Smooth muscle cell (in vitro differentiated cells): ENCODE measurements around the gene MRPL46. TPM values are rescaled to one million over a fixed set of nuclear protein-coding genes. Genes with fewer than 3 reads are reported as not detected.

ENCODE experiments used
- DNase-seq: peaks from one replicate; lab custom pipeline; 2025; ENCODE audit not compliant: unreplicated experiment; lab: John Stamatoyannopoulos, UW
- H2AFZ ChIP-seq: fragments of 200-600 bp; sonication (generic); 2 replicates; pipeline ENCODE4 v1.6.0; 2016; ENCODE audit warnings: antibody characterized with exemption, low read depth, mild to moderate bottlenecking
- H3F3A ChIP-seq: fragments of 200-600 bp; sonication (generic); 2 replicates; pipeline ENCODE4 v1.6.0; 2017; ENCODE audit warnings: antibody characterized with exemption, low read depth
- H3K27ac ChIP-seq: fragments of 200-600 bp; sonication (generic); 2 replicates; pipeline ENCODE4 v1.5.1; 2016; ENCODE audit warnings: low read depth, mild to moderate bottlenecking
- H3K27me3 ChIP-seq: fragments of 200-600 bp; sonication (generic); 2 replicates; pipeline ENCODE4 v1.6.1; 2016; ENCODE audit warnings: low read depth, mild to moderate bottlenecking
- H3K36me3 ChIP-seq: fragments of 200-600 bp; sonication (generic); 2 replicates; pipeline ENCODE4 v1.5.1; 2016; ENCODE audit warnings: low read depth
- H3K4me1 ChIP-seq: fragments of 200-600 bp; sonication (generic); 2 replicates; pipeline ENCODE4 v1.5.1; 2016; ENCODE audit warnings: low read depth
- H3K4me2 ChIP-seq: fragments of 200-600 bp; sonication (generic); 2 replicates; pipeline ENCODE4 v1.6.0; 2016; ENCODE audit warnings: mild to moderate bottlenecking
- H3K4me3 ChIP-seq: fragments of 200-600 bp; sonication (generic); 2 replicates; pipeline ENCODE4 v1.5.1; 2016; ENCODE audit warnings: mild to moderate bottlenecking
- H3K79me2 ChIP-seq: fragments of 200-600 bp; sonication (generic); 2 replicates; pipeline ENCODE4 v1.6.0; 2016; ENCODE audit warnings: low read depth, mild to moderate bottlenecking
- H3K9ac ChIP-seq: fragments of 200-600 bp; sonication (generic); 2 replicates; pipeline ENCODE4 v1.6.0; 2016; ENCODE audit warnings: low read depth
- H3K9me3 ChIP-seq: fragments of 200-600 bp; sonication (generic); replicated peaks from 2 replicates; pipeline ENCODE4 v1.5.1; 2016; ENCODE audit warnings: low read depth
- H4K20me1 ChIP-seq: fragments of 200-600 bp; sonication (generic); 2 replicates; pipeline ENCODE4 v1.6.0; 2016; ENCODE audit warnings: low read depth
- WGBS: methylation state at CpG from one replicate; pipeline ENCODE4 v1.1.7; 2016; ENCODE audit warnings: low lambda C conversion rate; 5-methylcytosine and 5-hydroxymethylcytosine counted together
- polyA plus RNA-seq: library from polyadenylated mRNA; unstranded; fragments of >200 nt; fragmentation: Nextera tagmentation; extraction: Ambion mirVana; gene quantifications from 2 replicates; pipeline ENCODE4 v1.2.1, GENCODE V29; 2016
- total RNA-seq: library from RNA; depleted of rRNA; stranded (reverse); fragments of >200 nt; gene quantifications from 2 replicates; pipeline ENCODE4 v1.2.3, GENCODE V29; 2014
- TF ChIP-seq, protein P1 (sequence below): fragments of 200-600 bp; sonication (generic); IDR thresholded peaks from 2 replicates; pipeline ENCODE4 v1.5.1; 2017; ENCODE audit warnings: borderline replicate concordance, mild to moderate bottlenecking, antibody characterized with exemption; ENCODE audit not compliant: insufficient read depth, poor library complexity, severe bottlenecking

The MRPL46 gene
- total and polyA plus RNA-seq, 2 experiments from 2014 or later: 17.1 to 31.0 TPM

DNA sequence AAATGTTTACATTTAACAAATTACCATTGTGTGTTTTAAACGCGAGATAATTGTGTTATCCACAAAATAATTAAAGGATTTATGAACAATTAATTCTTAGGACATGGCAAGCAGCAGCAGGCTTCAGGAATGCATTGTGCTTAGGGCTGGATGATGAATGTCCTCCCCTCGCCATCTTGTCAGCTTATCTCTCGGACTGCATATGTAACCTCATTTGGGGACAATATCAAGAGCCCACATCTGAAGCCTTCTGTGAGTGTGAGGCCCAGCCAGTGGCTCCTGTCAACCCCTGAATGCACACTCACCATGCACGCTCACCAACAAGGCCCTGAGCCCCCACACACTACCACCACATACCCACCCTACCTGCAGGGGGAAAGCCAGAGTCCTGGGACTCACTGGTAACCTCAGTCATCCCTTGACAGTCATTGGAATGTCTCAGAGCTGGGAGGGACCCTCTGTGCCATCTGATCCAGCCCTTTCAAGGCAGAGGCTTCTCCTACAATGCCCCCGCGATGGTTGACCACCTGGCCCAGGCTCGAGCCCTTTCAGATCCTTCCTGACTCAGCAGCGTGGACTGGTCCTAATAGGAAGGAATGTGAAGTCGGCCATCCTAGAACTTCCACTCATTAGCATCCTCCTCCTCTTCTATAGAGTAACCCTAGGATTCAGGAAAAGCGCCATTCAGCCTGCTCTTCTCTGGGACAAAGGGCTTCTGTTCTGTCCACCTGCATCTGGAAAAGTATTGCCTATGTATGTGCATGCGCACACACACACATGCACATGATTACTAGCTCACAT lies 38.2 kb downstream of the MRPL46 start:
- TF ChIP-seq, protein P1, sequence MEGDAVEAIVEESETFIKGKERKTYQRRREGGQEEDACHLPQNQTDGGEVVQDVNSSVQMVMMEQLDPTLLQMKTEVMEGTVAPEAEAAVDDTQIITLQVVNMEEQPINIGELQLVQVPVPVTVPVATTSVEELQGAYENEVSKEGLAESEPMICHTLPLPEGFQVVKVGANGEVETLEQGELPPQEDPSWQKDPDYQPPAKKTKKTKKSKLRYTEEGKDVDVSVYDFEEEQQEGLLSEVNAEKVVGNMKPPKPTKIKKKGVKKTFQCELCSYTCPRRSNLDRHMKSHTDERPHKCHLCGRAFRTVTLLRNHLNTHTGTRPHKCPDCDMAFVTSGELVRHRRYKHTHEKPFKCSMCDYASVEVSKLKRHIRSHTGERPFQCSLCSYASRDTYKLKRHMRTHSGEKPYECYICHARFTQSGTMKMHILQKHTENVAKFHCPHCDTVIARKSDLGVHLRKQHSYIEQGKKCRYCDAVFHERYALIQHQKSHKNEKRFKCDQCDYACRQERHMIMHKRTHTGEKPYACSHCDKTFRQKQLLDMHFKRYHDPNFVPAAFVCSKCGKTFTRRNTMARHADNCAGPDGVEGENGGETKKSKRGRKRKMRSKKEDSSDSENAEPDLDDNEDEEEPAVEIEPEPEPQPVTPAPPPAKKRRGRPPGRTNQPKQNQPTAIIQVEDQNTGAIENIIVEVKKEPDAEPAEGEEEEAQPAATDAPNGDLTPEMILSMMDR: no peak
- H3K27me3 ChIP-seq: peaks cover 13% of the 10 kb centered on the region
- no peak overlapping the region for H3K27ac ChIP-seq
- no peaks in the 10 kb centered on the region for H3K4me1 ChIP-seq
- H2AFZ ChIP-seq: no peak overlapping the region
- H3K4me3 ChIP-seq: no peak overlapping the region
- 87% methylated on average over 12 of the region's 12 CpGs for WGBS
- no peaks in the 10 kb centered on the region for H3K79me2 ChIP-seq
- no peak overlapping the region for H3K9ac ChIP-seq
- no peaks in the 10 kb centered on the region for H3K36me3 ChIP-seq
- H3K4me2 ChIP-seq: no peak overlapping the region
- no peak for DNase-seq
- H3K9me3 ChIP-seq: no peaks in the 10 kb centered on the region
- no peaks in the 10 kb centered on the region for H3F3A ChIP-seq
- no peaks in the 10 kb centered on the region for H4K20me1 ChIP-seq

DNA sequence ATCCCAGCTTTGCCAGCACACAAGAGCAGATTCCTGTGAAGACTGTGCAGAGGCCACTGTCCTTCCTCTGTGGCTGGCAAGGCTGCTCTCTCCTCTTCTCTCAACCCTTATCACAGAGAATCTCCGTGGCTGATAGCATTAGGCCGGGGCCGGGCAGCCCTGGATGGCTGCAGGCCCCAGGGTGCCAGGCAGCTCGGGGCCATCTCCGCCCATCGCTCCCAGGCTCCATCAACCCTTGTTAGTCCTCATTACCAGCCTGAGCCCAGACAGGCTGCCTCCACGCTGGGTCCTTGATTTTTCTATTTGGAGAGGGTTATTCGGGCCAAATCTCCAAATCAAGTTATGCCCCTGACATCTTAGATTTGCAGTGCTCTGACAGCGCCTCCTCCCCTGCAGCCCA lies 39.1 kb downstream of the MRPL46 start:
- Histone ChIP-seq H4K20me1 (no peaks in the 10 kb centered on the region), H3K9ac (no peak overlapping the region), H2AFZ (no peak overlapping the region), H3K4me1 (no peaks in the 10 kb centered on the region), H3K4me2 (no peak overlapping the region), H3K9me3 (no peaks in the 10 kb centered on the region), H3K4me3 (no peak overlapping the region), H3K27me3 (peaks cover 13% of the 10 kb centered on the region), H3K36me3 (no peaks in the 10 kb centered on the region), H3K79me2 (no peaks in the 10 kb centered on the region), H3K27ac (no peak overlapping the region), H3F3A (no peaks in the 10 kb centered on the region)
- DNase-seq: no peak
- TF ChIP-seq, protein P1: no peak
- WGBS: 65% methylated on average over 9 of the region's 9 CpGs

DNA sequence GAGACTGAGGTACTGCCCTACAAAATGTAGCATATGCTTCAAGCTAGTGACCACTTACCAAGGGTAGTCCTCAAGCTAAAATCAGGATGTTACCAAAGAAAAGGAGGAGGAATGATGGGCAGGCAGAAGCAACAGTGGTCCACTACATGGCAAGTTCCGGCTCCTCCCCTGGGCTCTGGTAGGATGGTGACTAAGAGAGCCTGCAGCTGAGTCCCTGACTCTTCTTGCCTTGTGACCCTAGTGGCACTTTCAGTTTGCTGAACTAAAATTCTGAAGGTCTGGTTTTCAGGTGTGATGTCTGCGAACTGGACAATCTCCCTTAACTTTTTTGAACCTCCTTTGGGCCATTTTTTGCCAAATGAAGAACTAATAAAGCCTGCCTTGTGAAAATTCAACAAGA lies 40.9 kb downstream of the MRPL46 start:
- Histone ChIP-seq H3K4me1 (no peaks in the 10 kb centered on the region), H4K20me1 (no peaks in the 10 kb centered on the region), H3K79me2 (no peaks in the 10 kb centered on the region), H3F3A (no peaks in the 10 kb centered on the region), H2AFZ (no peak overlapping the region), H3K27me3 (peaks cover 13% of the 10 kb centered on the region), H3K27ac (no peak overlapping the region), H3K4me3 (no peak overlapping the region), H3K36me3 (no peaks in the 10 kb centered on the region), H3K9me3 (no peaks in the 10 kb centered on the region), H3K9ac (no peak overlapping the region), H3K4me2 (no peak overlapping the region)
- WGBS: 81% methylated on average over 2 of the region's 2 CpGs
- TF ChIP-seq, protein P1: no peak
- no peak for DNase-seq

DNA sequence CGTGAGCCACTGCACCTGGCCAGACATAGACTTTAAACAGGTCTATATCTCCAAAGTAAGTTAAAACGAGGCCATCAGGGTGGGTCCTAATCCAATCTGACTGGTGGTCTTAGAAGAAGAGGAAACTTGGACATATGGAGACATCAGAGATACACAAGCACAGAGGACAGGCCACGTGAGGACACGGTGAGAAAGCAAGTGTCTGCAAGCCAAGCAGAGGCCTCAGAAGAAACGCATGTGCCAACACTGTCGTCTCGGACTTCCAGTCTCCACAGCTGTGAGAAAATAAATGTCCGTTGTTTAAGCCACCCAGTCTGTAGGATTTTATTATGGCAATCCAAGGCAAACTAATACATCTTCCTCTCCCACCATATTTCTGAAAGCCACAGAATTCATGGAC lies 43.9 kb downstream of the MRPL46 start:
- 93% methylated on average over 8 of the region's 8 CpGs for WGBS
- Histone ChIP-seq H3K27ac (no peak overlapping the region), H3K4me1 (no peaks in the 10 kb centered on the region), H3F3A (no peaks in the 10 kb centered on the region), H3K36me3 (no peaks in the 10 kb centered on the region), H3K4me3 (no peak overlapping the region), H3K4me2 (no peak overlapping the region), H2AFZ (no peak overlapping the region), H3K9me3 (no peaks in the 10 kb centered on the region), H4K20me1 (no peaks in the 10 kb centered on the region), H3K79me2 (no peaks in the 10 kb centered on the region), H3K27me3 (peaks cover 9% of the 10 kb centered on the region), H3K9ac (no peak overlapping the region)
- TF ChIP-seq, protein P1: no peak
- DNase-seq: no peak
